HEK293 (cell line): Measurements from ENCODE around the gene RPS25.

Source experiments
- CTCF ChIP-seq: fragments of 450-650 bp; formaldehyde crosslinking; IDR thresholded peaks from 2 replicates; pipeline ENCODE4 v1.5.1; 2016; ENCODE audit warnings: missing biosample characterization, missing genetic modification characterization
- ELK4 ChIP-seq: IDR thresholded peaks from 2 replicates; pipeline ENCODE4 v1.6.1; 2011; ENCODE audit warnings: mild to moderate bottlenecking, low read depth, low read length, borderline replicate concordance
- REST ChIP-seq: fragments of 450-650 bp; formaldehyde crosslinking; IDR thresholded peaks from 2 replicates; pipeline ENCODE4 v1.5.1; 2016; ENCODE audit warnings: missing biosample characterization, missing genetic modification characterization
- SP2 ChIP-seq: fragments of 450-650 bp; formaldehyde crosslinking; IDR thresholded peaks from 2 replicates; pipeline ENCODE4 v1.5.1; 2016; ENCODE audit warnings: missing biosample characterization, missing genetic modification characterization
- ZNF274 ChIP-seq, 2 experiments: fragments of 200-500 bp in 1 of 2; fragments of 450-650 bp in 1 of 2; sonication (Bioruptor generic) in 1 of 2; formaldehyde crosslinking in 1 of 2; IDR thresholded peaks; 2 replicates each; pipeline versions ENCODE4 v1.5.1 to v1.6.1; 2014 to 2016; ENCODE audit warnings: borderline replicate concordance in 1 of 2, inconsistent platforms in 1 of 2, low read length in 1 of 2, missing biosample characterization in 1 of 2, missing genetic modification characterization in 1 of 2
- ZNF747 ChIP-seq: fragments of 450-650 bp; formaldehyde crosslinking; IDR thresholded peaks from 2 replicates; pipeline ENCODE4 v1.5.1; 2016; ENCODE audit warnings: missing biosample characterization, missing genetic modification characterization
- ZNF76 ChIP-seq: fragments of 450-650 bp; formaldehyde crosslinking; IDR thresholded peaks from 2 replicates; pipeline ENCODE4; 2016; ENCODE audit warnings: low read depth, missing biosample characterization, missing genetic modification characterization, borderline replicate concordance
- TF ChIP-seq, protein P1 (sequence below): fragments of 450-650 bp; formaldehyde crosslinking; IDR thresholded peaks from 2 replicates; pipeline ENCODE4 v1.5.1; 2016; ENCODE audit warnings: missing biosample characterization, missing genetic modification characterization, low read depth

- TF ChIP-seq ZNF76 (tag by site-specific recombination) (no peak), CTCF (tag by site-specific recombination) (no peak), SP2 (tag by site-specific recombination) (no peak), ZNF747 (no peak), ELK4 (no peak), ZNF274 (IDR thresholded peaks at IDR 0.05; ENCODE audit: low read length) (no peak), ZNF274 (tag by site-specific recombination; IDR thresholded peaks at IDR 0.05; ENCODE audit: borderline replicate concordance) (no peak), REST (no peak)
- TF ChIP-seq, protein P1, sequence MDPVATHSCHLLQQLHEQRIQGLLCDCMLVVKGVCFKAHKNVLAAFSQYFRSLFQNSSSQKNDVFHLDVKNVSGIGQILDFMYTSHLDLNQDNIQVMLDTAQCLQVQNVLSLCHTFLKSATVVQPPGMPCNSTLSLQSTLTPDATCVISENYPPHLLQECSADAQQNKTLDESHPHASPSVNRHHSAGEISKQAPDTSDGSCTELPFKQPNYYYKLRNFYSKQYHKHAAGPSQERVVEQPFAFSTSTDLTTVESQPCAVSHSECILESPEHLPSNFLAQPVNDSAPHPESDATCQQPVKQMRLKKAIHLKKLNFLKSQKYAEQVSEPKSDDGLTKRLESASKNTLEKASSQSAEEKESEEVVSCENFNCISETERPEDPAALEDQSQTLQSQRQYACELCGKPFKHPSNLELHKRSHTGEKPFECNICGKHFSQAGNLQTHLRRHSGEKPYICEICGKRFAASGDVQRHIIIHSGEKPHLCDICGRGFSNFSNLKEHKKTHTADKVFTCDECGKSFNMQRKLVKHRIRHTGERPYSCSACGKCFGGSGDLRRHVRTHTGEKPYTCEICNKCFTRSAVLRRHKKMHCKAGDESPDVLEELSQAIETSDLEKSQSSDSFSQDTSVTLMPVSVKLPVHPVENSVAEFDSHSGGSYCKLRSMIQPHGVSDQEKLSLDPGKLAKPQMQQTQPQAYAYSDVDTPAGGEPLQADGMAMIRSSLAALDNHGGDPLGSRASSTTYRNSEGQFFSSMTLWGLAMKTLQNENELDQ (tag by site-specific recombination), result no peak
These were observed 28.3 kb upstream of the RPS25 start for GRCh38 chr11:119046489-119046888.
